ENCODE results near the gene PARD3.
A peak's percentile ranks its signal among the peaks of the same experiment; 100 is the strongest.
"Not testable (repeated sequence)": the region's sequence is repeated elsewhere in the genome, so short reads cannot be mapped to it uniquely, and the experiment has no call there.

Gene PARD3

DNA sequence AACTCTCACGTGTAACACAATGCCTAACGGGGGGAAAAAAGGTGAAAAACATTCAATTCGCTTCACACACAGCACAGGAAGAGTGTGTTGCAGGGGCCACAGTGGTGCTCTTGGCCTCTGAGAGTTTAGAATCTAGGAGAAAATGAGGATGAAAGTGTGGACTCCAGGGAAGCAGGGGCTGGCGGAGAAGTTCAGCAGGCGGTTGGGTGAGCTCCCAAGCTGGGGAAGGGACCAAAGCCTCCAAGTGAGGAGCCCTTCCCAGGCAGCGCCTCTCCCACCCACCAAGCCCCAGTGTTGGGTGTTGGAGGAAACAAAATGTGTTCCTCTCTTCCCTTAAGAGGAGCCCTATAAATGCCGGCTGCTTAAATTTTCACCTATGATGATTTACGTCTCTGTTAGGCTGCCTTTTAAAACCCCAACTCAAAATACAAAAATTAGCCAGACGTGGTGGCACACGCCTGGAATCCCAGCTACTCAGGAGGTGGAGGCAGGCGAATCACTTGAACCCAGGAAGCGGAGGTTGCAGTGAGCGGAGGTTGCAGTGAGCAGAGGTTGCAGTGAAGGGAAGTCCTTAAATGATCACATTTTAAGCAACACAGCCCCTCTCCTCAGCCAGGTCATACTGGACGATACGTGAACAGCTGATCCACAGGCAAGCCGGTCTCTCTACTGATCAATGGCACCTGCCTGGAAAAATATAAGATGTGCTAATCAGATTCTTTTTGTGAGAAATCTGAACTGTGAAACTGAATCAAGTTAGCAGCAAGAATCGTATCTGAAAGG is 735.2 kb downstream of the PARD3 start:
- FAIRE-seq (no peak), DNase-seq (ENCODE audit: insufficient read length, low spot score) (no peak)
- TF ChIP-seq, protein P1, sequence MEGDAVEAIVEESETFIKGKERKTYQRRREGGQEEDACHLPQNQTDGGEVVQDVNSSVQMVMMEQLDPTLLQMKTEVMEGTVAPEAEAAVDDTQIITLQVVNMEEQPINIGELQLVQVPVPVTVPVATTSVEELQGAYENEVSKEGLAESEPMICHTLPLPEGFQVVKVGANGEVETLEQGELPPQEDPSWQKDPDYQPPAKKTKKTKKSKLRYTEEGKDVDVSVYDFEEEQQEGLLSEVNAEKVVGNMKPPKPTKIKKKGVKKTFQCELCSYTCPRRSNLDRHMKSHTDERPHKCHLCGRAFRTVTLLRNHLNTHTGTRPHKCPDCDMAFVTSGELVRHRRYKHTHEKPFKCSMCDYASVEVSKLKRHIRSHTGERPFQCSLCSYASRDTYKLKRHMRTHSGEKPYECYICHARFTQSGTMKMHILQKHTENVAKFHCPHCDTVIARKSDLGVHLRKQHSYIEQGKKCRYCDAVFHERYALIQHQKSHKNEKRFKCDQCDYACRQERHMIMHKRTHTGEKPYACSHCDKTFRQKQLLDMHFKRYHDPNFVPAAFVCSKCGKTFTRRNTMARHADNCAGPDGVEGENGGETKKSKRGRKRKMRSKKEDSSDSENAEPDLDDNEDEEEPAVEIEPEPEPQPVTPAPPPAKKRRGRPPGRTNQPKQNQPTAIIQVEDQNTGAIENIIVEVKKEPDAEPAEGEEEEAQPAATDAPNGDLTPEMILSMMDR (IDR thresholded peaks at IDR 0.05; ENCODE audit: insufficient read depth, missing control alignments): no peak

DNA sequence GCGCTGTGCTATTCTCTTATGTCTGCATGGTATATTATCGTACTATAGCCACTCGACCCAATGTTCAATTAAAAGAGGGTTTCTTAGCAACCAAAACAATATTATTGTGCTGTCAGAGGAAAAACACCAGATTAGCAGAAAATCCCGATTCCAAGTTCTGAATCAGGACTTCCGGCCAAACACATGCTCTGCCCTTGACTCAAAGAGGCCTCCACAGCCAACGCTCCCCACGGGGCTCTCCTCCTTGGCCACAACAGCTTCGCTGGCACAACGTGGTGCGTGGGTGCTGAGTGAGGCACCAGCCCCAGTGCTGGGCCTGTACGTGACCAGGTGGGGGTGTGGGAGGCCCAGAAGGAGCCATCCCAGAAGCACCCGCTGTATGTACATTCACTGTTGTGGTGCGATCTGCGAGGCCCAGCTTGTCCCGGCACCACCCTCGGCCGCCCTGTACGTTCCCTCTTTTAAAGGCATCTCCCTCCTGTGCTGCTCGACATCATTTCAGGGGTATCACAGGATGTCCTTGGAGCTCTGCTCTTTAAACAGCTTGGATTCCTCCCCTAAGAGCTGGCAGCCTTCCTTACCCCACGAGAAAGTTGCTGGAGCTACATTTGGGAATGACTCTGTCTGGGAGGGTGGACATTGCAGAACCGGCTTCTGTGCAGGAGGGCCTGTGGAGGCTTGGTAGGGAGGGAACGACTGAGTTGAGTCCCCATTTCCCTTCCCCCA is 736.2 kb downstream of the PARD3 start:
- DNase-seq (ENCODE audit: insufficient read length, low spot score): no peak
- TF ChIP-seq, protein P1 (IDR thresholded peaks at IDR 0.05; ENCODE audit: insufficient read depth, missing control alignments): no peak
- FAIRE-seq: no peak

DNA sequence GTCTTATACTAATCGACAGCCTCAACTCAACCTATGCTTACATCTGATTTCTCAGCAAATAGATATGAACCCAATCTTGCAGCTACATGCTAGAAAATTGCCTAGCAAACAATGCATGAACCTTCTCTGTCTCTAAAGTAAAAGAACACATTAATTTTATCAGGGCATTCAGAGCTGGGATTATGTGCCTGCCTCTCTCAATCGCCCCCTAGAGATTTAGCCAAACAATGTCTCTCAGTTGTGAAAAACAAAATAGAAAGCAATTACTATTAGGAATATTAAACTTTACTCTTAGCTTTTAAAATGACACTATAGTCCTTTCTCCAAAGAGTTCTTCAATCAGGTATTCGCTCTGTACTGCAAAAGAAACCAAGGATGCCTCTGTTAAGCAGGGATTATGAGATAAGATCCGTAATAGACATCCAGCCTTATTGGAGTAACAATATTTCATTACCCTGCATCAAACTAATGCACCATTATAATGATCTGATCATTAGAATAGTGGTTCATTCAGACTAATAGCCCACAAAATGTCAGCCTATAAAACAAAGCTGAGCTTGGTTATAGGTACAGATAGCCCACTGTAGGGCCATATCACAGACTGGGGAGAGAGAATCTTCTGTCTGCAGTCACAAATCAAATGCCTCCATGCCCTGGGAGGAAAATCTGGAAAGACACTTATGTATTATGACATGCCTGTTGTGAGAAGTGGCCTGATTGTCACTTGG is 736.9 kb downstream of the PARD3 start:
- DNase-seq (ENCODE audit: insufficient read length, low spot score) (no peak), FAIRE-seq (peak; percentile 16)
- TF ChIP-seq, protein P1 (IDR thresholded peaks at IDR 0.05; ENCODE audit: insufficient read depth, missing control alignments): peak; percentile 3

DNA sequence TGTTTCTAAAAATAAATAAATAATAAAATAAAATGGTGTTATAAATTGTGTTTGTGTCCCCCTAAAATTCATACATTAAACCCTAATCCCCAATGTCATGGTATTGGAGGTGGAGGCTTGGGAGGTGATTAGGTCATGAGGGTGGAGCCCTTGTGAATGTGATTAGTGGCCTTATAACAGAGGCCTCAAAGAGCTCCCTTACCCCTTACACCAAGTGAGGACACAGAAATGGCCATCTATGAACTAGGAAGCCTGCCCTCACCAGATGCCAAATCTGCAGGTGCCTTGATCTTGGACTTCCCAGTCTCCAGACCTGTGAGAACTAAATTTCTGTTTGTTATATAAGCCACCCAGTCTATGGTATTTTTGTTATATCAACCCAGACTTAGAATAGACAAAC is 738.7 kb downstream of the PARD3 start:
- FAIRE-seq (no peak), DNase-seq (ENCODE audit: insufficient read length, low spot score) (no peak)
- TF ChIP-seq, protein P1 (IDR thresholded peaks at IDR 0.05; ENCODE audit: insufficient read depth, missing control alignments): no peak

DNA sequence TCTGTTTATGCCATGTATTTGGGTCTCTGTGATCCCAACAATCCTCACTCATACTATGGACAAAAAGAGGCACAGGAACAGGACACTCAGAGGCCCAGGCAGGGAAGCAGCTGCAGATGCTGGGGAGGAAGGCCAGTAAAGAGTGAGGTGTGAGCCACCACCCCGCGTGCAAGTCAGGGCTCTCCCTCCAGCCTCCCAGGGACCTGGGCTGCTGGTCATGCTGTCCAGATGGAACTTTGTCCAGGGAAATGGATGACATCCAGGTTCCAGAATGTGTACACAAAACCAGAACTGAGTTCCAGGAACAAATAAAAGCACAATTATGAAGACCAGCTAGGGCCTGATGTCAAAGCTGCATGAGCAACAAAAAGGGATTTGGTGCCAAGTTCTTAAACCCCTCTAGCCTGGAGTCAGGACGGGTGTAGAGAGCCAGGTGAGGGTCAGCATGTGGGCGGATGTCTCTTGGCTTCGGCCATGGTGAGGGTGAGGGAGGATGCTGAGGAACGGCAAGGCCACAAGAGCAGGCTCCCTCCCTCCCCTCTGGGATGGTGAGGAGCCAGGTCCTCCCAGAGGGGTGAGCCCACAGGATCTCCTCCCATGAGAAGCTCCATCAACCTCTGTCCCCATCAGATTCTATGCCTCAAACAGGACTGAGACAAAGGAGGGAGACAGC is 739.7 kb downstream of the PARD3 start:
- TF ChIP-seq, protein P1 (IDR thresholded peaks at IDR 0.05; ENCODE audit: insufficient read depth, missing control alignments): no peak
- DNase-seq (ENCODE audit: insufficient read length, low spot score): no peak
- FAIRE-seq: no peak

DNA sequence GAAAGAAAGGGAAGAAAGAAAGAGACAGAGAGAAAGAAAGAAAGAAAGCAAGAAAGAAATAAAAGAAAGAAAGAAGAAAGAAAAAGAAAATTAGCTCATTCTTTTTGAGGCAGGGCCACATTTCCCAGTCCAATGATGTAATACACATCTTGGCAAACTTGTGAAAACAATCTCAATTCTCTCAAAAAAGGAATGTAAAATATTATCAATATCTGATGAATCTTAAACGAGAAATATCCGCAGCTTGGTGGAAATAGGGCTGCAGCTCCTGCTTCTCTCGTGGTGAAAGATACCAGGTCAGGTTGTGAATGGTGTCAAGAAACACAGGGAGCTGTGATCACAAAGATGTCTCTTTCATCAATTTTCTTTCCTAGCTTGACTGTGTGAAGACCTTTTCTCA is 741.0 kb downstream of the PARD3 start:
- no peak for DNase-seq (ENCODE audit: insufficient read length, low spot score)
- TF ChIP-seq, protein P1 (IDR thresholded peaks at IDR 0.05; ENCODE audit: insufficient read depth, missing control alignments): no peak
- FAIRE-seq: no peak

DNA sequence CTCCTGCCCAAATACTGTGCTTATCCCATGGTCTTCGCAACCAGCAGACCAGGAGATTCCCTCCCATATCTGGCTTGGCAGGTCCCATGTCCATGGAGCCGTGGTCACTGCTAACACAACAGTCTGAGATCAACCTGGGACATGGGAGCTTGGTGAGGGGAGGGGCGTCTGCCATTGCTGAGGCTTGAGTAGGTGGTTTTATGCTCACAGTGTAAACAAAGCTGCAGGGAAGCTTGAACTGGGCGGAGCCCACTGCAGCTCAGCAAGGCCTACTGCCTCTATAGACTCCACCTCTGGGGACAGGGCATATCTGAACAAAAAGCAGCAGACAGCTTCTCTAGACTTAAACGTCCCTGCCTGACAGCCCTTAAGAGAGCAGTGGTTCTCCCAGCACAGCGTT is 747.4 kb downstream of the PARD3 start:
- FAIRE-seq: not testable (repeated sequence)

More for the DNA sequence above, 747.4 kb downstream of the PARD3 start:
- not testable (repeated sequence) for DNase-seq (ENCODE audit: insufficient read length, low spot score)

All from D721Med (cell line).